K562 treated with DMSO at 1 percent for 24 hours (cell line): Measurements from ENCODE around the gene RNASE7. TPM values are rescaled to one million over a fixed set of nuclear protein-coding genes. Genes with fewer than 3 reads are reported as not detected.

Source experiments
- total RNA-seq: library from RNA; unstranded; fragments of 300-600 nt; gene quantifications from 2 replicates; pipeline ENCODE4 v1.2.3, GENCODE V29; 2022; ENCODE audit warnings: low read depth; ENCODE audit not compliant: insufficient read depth

RNASE7 gene
- total RNA-seq, result not detected in 2 replicates

GRCh38 chr14:21041676-21042433, at the start of gene RNASE7:
TSS of gene RNASE7 (plus strand) at chr14:21042362. CDS start at chr14:21042993, 631 bp downstream.

GRCh38 chr14:20998674-20999366, 43.3 kb upstream of the RNASE7 start, which contains the start of gene SLC39A2:
TSS of gene SLC39A2 (plus strand) at chr14:20999293. CDS start at chr14:20999447, 154 bp downstream.

GRCh38 chr14:21024585-21025370, 17.4 kb upstream of the RNASE7 start, which contains the start of gene NDRG2:
TSS of gene NDRG2 (minus strand) at chr14:21025061. CDS start at chr14:21023315, 1,746 bp downstream.

GRCh38 chr14:21029917-21030316, 12.2 kb upstream of the RNASE7 start, which contains the start of gene TPPP2:
TSS of gene TPPP2 (plus strand) at chr14:21030217. CDS start at chr14:21030582, 365 bp downstream.

GRCh38 chr14:21034707-21035106, 7.5 kb upstream of the RNASE7 start, which contains the start of gene RNASE13:
TSS of gene RNASE13 (minus strand) at chr14:21034807. CDS start at chr14:21034288, 519 bp downstream.

GRCh38 chr14:21057803-21058675, 15.9 kb downstream of the RNASE7 start, which contains the start of gene RNASE8:
TSS of gene RNASE8 (plus strand) at chr14:21057822. CDS start at chr14:21057893, 71 bp downstream.

GRCh38 chr14:21070083-21070609, 28.0 kb downstream of the RNASE7 start, which contains the start of gene ARHGEF40:
TSS of gene ARHGEF40 (plus strand) at chr14:21070304. CDS start at chr14:21070397, 93 bp downstream.

Other genes starting within 250 kb of the RNASE7 start
- gene RNASE1, start 239.5 kb upstream of the RNASE7 start, total RNA-seq, result 26.4 and 37.4 TPM in 2 replicates
- gene RNASE3, start 151.0 kb upstream of the RNASE7 start, total RNA-seq, result not detected in 2 replicates
- not detected in 2 replicates for gene RNASE2, start 86.9 kb upstream of the RNASE7 start, total RNA-seq
- gene METTL17, start 52.4 kb upstream of the RNASE7 start, total RNA-seq, result 49.4 and 57.0 TPM in 2 replicates
- 0.21 TPM in 1 of 2 replicates, not detected in the other for gene SLC39A2, start 43.1 kb upstream of the RNASE7 start, total RNA-seq
- gene NDRG2, start 17.3 kb upstream of the RNASE7 start, total RNA-seq, result 58.7 and 70.4 TPM in 2 replicates
- not detected in 2 replicates for gene TPPP2, start 12.1 kb upstream of the RNASE7 start, total RNA-seq
- not detected in 2 replicates for gene RNASE13, start 7.6 kb upstream of the RNASE7 start, total RNA-seq
- gene RNASE8, start 15.5 kb downstream of the RNASE7 start, total RNA-seq, result not detected in 2 replicates
- gene ARHGEF40, start 27.9 kb downstream of the RNASE7 start, total RNA-seq, result 8.7 and 10.2 TPM in 2 replicates
- gene ZNF219, start 56.3 kb downstream of the RNASE7 start, total RNA-seq, result 18.6 and 25.2 TPM in 2 replicates
- gene TMEM253, start 58.7 kb downstream of the RNASE7 start, total RNA-seq, result 0.72 TPM in 1 of 2 replicates, not detected in the other
- gene OR5AU1, start 113.7 kb downstream of the RNASE7 start, total RNA-seq, result not detected in 2 replicates
- gene HNRNPC, start 227.1 kb downstream of the RNASE7 start, total RNA-seq, result 425 and 459 TPM in 2 replicates
- 0.76 and 5.4 TPM in 2 replicates for gene RPGRIP1, start 237.7 kb downstream of the RNASE7 start, total RNA-seq